Activated CD4-positive, alpha-beta T cell treated with anti-CD3 and anti-CD28 coated beads, Interleukin-2, amount 10 ng/mL, durations not matched to agents 24 days and 14 days (primary cell): ENCODE results near the gene ANKS1B. TPM values are rescaled to one million over a fixed set of nuclear protein-coding genes. Genes with fewer than 3 reads are reported as not detected.
A peak's percentile ranks its signal among the peaks of the same experiment; 100 is the strongest.

Source experiments
- DNase-seq: peaks from one replicate; pipeline ENCODE4 v3.0.0; 2022
- H3K27ac Mint-ChIP-seq: one replicate; pipeline ENCODE4 v1.8.0; 2022; ENCODE audit warnings: mild to moderate bottlenecking, mixed read lengths
- H3K27me3 Mint-ChIP-seq: one replicate; pipeline ENCODE4 v1.8.0; 2022; ENCODE audit warnings: mixed read lengths
- H3K36me3 Mint-ChIP-seq: one replicate; pipeline ENCODE4 v1.8.0; 2022; ENCODE audit warnings: low read depth, mild to moderate bottlenecking, mixed read lengths
- H3K4me1 Mint-ChIP-seq: one replicate; pipeline ENCODE4 v1.8.0; 2021; ENCODE audit warnings: mixed read lengths
- H3K4me3 Mint-ChIP-seq: one replicate; pipeline ENCODE4 v1.8.0; 2022; ENCODE audit warnings: mild to moderate bottlenecking, moderate library complexity, mixed read lengths
- H3K9me3 Mint-ChIP-seq: one replicate; pipeline ENCODE4 v1.8.0; 2021; ENCODE audit warnings: mixed read lengths
- intact Hi-C: fragments of 100-400 bp; cut with micrococcal nuclease; formaldehyde crosslinking; loops from one replicate; pipeline ENCODE4 v1.15.1; 2023
- total RNA-seq: library from RNA; stranded (reverse); gene quantifications from 2 replicates; pipeline ENCODE4 v1.2.3, GENCODE V29; 2022

The ANKS1B gene
- total RNA-seq, 1 donor from 2014 or later = 1.5 TPM

DNA sequence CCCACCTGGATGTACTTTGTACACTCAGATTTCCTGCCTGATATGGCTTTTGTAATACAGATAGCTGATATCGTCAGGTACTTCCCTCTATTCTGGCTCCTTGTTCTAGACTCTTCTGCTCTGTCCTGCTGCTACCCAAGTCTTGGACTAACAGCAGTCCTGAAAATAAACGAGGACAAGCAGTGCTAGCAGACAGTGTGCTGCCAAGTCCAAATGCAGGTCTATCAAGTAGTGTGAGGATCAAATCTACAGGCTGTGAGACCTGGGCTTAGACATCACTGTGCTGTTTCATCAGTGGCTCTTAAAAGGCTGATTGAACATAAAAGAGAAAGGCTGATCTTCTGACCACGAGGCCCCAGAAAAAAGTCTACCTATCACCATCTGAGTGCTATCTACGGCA lies 921.6 kb downstream of the ANKS1B start:
- Mint-ChIP-seq H3K27me3 (no peaks in the 10 kb centered on the region), H3K4me1 (no peaks in the 10 kb centered on the region), H3K9me3 (no peaks in the 10 kb centered on the region), H3K36me3 (no peaks in the 10 kb centered on the region), H3K4me3 (no peak overlapping the region), H3K27ac (no peak overlapping the region)
- DNase-seq = no peak
- intact Hi-C loops = no loop called here

DNA sequence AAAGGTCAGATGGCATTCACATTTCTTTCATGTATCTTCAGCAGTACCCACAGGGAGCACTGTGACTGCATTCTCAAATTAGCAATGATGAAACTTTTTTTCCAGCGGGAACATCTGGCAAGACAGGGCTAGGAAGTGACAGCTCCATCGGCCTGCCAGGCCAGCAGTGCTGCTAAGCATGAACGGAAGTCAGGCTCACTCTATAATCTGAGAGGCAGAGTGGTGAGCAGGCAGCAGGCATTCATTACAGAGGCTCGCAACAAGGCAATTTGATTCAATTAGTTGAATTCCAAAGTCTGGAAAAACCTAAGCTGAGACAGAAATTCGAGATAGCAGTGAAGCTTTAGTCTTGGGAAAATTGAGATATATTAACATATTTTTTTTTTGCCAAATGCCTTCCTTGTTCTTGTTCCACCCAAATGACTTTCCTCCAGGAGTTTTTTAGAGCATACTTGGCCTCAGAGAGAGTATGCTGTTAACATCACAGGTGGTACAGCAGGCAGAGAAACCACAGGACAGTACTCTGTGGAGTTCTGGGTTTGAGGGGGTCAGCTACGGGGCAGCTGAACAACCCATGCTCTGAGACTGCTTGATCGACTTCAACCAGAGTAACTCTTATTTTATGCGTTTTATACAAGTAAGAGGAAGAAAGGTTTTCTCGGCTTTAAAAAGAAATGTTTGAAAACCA lies 924.8 kb downstream of the ANKS1B start:
- no peaks in the 10 kb centered on the region for H3K27me3 Mint-ChIP-seq
- H3K27ac Mint-ChIP-seq = no peak overlapping the region
- no peak overlapping the region for H3K4me3 Mint-ChIP-seq
- intact Hi-C loops = no loop called here
- no peaks in the 10 kb centered on the region for H3K9me3 Mint-ChIP-seq
- no peaks in the 10 kb centered on the region for H3K36me3 Mint-ChIP-seq
- no peak for DNase-seq
- no peaks in the 10 kb centered on the region for H3K4me1 Mint-ChIP-seq

DNA sequence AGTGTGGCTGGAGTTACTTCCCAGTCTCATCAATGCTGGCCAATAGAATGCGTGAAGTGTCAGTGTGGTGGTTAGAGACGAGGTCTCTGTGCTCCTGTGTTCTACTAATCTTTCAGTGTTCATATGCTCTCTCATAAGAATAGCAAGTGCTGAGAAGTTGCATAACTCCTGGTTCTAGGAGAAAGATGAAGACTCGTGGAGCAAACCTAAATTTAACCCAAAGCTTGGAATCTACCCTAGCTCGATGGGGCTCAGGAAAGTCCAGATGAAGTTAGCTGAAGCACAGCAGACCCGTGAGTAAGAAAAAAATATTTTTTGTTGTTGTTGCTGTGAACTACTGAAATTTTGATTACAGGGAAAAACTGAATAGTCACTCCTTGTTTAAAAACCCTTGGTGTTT lies 927.1 kb downstream of the ANKS1B start:
- H3K27ac Mint-ChIP-seq = no peak overlapping the region
- intact Hi-C loops = no loop called here
- DNase-seq = no peak
- no peaks in the 10 kb centered on the region for H3K4me1 Mint-ChIP-seq
- no peak overlapping the region for H3K4me3 Mint-ChIP-seq
- no peaks in the 10 kb centered on the region for H3K36me3 Mint-ChIP-seq
- no peaks in the 10 kb centered on the region for H3K27me3 Mint-ChIP-seq
- H3K9me3 Mint-ChIP-seq = no peaks in the 10 kb centered on the region

DNA sequence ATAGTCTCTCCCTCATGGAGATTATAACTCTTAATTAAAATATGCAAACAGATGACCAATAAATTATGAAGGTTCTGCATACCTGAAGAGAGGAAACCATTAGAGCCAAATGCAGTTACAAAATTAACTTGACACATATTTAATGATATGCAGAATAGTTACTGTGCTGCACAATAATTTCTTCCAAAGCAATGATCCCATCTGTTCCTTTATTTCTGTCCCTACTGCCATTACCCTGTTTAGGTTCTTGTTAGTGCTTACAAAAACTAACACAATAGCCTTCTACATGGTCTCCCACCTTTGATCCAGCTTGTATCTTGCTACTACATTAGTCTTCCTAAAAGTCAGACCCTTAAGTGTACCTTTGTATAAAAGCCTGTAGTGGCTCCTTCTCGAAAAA lies 928.5 kb downstream of the ANKS1B start:
- no peak for DNase-seq
- no peak overlapping the region for H3K27ac Mint-ChIP-seq
- no peak overlapping the region for H3K4me3 Mint-ChIP-seq
- intact Hi-C loops = no loop called here
- no peaks in the 10 kb centered on the region for H3K4me1 Mint-ChIP-seq
- no peaks in the 10 kb centered on the region for H3K27me3 Mint-ChIP-seq
- H3K9me3 Mint-ChIP-seq = no peaks in the 10 kb centered on the region
- H3K36me3 Mint-ChIP-seq = no peaks in the 10 kb centered on the region

DNA sequence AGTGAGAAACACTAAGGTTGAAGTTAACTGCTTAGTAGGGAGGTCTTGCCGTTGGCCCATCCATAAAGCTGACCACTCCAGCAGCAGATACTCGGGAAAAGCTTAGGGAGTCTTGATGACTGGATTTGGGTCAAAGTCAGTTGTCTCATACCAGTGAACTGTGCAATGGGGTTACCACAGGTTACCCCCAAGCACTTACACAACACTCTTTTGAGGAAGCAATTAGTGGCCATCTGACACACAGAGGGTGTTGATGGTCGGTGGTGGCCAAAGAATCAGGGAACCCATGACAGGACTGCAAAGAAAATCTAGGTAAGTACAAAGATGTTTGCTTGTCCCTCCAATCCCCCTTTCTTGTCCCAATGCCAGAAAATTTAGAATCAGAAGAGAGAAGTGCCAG lies 929.4 kb downstream of the ANKS1B start:
- H3K4me3 Mint-ChIP-seq = no peak overlapping the region
- intact Hi-C loops = no loop called here
- no peaks in the 10 kb centered on the region for H3K4me1 Mint-ChIP-seq

DNA sequence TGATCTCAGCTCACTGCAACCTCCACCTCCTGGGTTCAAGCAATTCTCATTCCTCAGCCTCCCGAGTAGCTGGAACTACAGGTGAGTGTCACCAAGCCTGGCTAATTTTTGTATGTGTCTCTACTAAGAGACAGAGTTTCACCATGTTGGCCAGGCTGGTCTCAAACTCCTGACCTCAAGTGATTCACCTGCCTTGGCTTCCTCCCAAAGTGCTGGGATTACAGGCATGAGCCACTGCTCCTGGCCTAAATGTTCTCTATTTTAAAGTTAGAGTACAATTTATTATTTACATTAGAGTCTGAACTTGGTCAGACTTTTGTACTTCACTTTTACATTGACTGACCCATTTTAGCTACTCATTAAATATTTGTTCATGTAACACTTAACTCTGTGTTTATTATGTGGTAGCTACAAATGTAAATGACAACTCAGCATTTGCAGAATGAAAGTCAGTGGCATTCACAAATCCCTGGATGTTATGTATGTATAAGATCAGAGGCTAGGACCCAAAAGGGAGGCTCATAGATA lies 930.1 kb downstream of the ANKS1B start:
- Mint-ChIP-seq H3K9me3 (no peaks in the 10 kb centered on the region), H3K27me3 (no peaks in the 10 kb centered on the region), H3K36me3 (no peaks in the 10 kb centered on the region), H3K4me3 (no peak overlapping the region), H3K4me1 (no peaks in the 10 kb centered on the region), H3K27ac (no peak overlapping the region)
- no peak for DNase-seq
- intact Hi-C loops = no loop called here

More for the DNA sequence above, 929.4 kb downstream of the ANKS1B start:
- H3K27me3 Mint-ChIP-seq = no peaks in the 10 kb centered on the region
- no peak for DNase-seq
- H3K27ac Mint-ChIP-seq = no peak overlapping the region
- no peaks in the 10 kb centered on the region for H3K9me3 Mint-ChIP-seq
- no peaks in the 10 kb centered on the region for H3K36me3 Mint-ChIP-seq

DNA sequence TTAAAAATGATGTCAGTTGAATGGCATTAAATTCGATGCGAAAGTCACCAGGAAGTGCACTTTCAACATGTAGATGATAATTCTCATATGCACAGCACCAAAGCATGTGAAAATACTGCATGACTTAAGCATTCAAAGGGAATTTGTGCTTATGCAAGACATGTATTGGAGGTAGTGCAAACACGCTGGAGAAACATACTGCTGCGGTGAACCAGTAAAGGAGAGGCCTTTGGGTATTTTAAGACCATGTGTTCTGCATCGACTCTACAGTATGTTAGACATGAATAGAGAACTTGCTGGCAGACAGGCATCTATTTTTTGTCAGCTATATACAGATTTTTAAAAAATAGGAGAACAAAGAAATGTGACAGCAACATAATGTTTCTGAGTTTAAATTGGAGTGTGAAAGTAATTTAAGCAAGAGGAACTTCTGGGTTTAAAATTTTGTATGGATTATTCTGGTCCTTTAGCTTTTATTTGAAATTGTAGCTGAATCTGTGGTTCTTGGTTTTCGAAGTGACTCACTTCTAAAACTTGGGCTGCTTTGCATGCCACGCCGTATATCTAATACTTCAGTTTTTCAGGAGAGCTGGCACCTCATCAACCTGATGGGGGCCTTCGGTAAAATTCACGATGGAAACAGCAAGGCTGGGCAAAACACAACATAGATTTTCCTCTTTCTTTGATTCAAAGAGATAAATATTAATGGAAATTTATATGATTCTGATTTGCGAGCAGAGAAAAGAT lies 930.9 kb downstream of the ANKS1B start:
- no peak overlapping the region for H3K4me3 Mint-ChIP-seq
- H3K9me3 Mint-ChIP-seq = no peaks in the 10 kb centered on the region
- no peaks in the 10 kb centered on the region for H3K27me3 Mint-ChIP-seq
- no peak for DNase-seq
- no peak overlapping the region for H3K27ac Mint-ChIP-seq
- no peaks in the 10 kb centered on the region for H3K4me1 Mint-ChIP-seq
- intact Hi-C loops = no loop called here
- H3K36me3 Mint-ChIP-seq = no peaks in the 10 kb centered on the region

DNA sequence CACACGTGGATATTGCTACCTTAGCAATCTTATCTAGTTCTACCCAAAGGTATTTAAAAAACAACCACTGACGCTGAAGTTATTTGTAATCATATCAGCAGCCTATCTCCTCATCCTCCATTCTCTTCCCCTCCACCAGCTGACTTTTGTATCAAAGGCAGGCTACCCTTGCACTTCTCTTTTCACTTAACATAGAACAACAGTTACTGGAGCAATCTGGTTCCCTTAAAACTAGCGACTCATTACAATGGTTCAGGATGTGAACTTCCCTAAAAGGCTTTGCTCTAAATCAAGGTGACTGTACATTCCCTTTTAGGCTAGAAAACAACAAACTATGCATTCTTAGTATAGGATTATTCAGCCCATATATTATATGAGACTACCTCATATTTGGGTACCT lies 935.0 kb downstream of the ANKS1B start:
- Mint-ChIP-seq H3K27ac (no peak overlapping the region), H3K4me3 (no peak overlapping the region), H3K36me3 (no peaks in the 10 kb centered on the region), H3K4me1 (no peaks in the 10 kb centered on the region), H3K27me3 (no peaks in the 10 kb centered on the region), H3K9me3 (no peaks in the 10 kb centered on the region)
- DNase-seq = no peak
- intact Hi-C loops = no loop called here

DNA sequence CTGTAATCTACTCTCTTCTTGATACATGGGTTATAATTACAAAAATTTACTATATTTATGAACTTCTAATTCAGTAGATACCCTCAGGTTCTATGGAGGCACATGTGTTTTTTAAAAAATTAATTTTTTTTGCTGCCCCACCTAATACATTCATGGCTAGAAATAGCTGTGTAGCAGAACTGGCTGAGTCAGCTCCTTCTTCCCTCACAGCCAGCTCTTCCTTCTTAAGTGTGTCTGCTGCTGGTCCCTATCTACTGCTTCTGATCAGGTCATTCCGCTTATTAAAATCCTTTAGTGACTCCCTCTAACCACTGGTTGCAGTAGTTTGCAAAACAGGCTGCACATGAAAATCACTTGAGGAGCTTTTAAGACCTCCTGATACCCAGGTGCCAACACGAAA lies 939.6 kb downstream of the ANKS1B start:
- H3K27me3 Mint-ChIP-seq = no peaks in the 10 kb centered on the region
- no peaks in the 10 kb centered on the region for H3K4me1 Mint-ChIP-seq
- H3K4me3 Mint-ChIP-seq = no peak overlapping the region
- no peaks in the 10 kb centered on the region for H3K9me3 Mint-ChIP-seq
- intact Hi-C loops = no loop called here
- no peaks in the 10 kb centered on the region for H3K36me3 Mint-ChIP-seq
- H3K27ac Mint-ChIP-seq = no peak overlapping the region
- DNase-seq = no peak

DNA sequence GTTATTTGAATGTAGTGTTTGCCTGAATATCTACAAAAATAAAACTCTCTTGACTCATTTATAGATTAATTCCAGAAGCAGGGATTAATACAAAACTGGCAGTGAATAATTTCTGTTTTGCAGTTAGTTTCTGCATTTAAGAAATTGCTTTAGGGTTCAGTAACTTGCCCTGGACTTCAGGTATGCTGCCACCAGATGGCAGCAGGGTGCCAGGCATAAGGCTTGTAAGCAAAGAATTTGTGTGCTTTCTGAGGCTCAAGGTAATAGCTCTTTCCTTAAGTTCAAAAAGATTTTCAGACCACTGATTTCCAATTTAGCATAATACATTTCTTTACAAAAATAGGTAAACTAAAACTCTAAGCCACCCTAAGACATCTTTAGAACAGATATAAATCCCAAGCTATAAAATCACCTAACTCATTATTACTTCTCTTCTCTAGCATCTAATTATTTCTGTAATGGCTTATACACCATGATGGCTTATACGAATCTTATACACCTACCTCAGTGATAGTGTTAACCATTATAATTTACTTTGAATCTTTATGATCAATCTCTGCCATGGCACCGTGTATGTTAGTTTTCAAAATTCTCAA lies 941.3 kb downstream of the ANKS1B start:
- Mint-ChIP-seq H3K4me1 (no peaks in the 10 kb centered on the region), H3K4me3 (no peak overlapping the region), H3K36me3 (no peaks in the 10 kb centered on the region), H3K27ac (no peak overlapping the region), H3K27me3 (no peaks in the 10 kb centered on the region), H3K9me3 (no peaks in the 10 kb centered on the region)
- peak; percentile 82 for DNase-seq
- intact Hi-C loops = loop anchor here (1.0 to 5.0 kb wide), 3 partner anchors 576 to 1509 kb away; no protein-coding TSS in a partner anchor

DNA sequence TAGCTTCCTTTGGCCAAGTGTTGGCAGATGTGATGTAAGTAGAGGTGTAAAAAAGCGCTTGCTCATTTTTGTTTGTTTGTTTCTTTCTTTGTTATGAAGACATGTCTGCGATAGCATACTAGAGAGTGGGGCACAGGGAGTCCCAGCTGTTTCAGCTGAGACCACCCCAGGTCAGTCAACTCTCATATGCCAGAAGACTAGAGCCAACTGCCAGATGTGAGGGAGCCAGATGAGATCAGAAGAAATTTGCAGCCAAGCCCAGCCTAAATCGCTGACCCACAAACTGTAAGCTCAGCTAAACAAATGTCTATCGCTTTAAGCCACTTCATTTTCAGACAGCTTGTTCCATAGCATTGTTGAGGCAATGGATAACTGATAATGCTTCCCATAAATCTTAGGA lies 942.5 kb downstream of the ANKS1B start:
- DNase-seq = no peak
- no peaks in the 10 kb centered on the region for H3K4me1 Mint-ChIP-seq

DNA sequence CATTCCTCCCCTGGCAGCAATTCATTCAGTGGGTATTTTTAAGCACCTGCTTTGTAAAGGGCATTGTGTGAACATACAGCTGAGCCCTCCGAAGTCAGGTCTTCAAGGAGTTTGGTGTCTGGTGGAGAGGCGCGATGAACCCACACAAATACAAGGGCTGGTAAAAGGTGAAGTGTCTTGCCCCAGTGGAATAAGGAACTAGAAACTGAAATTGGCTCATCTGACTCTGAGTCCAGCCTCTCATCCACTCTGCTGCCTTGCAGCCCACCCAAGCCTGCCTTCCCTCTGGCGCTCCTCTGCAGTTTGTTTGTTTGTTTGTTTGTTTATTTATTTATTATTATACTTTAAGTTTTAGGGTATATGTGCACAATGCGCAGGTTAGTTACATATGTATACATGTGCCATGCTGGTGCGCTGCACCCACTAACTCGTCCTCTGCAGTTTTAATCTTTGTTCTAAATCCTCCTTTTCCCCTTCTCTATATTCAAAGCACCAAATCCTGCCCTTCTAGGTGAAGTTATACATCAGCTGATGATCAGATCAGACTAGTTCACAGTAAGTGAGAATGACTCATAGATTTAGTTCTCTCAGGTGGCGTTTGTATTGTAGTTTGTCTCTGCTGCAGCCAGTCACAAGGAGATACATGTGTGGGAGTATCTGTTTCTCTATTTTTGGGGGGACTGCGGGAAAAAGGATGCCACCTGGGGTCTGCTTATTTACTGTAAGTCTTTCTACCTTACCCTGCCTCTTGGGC lies 945.2 kb downstream of the ANKS1B start:
- no peak for DNase-seq
- Mint-ChIP-seq H3K4me3 (no peak overlapping the region), H3K27ac (no peak overlapping the region), H3K27me3 (no peaks in the 10 kb centered on the region), H3K4me1 (no peaks in the 10 kb centered on the region), H3K36me3 (no peaks in the 10 kb centered on the region), H3K9me3 (no peaks in the 10 kb centered on the region)
- intact Hi-C loops = loop anchor here (5.0 kb wide), 1 partner anchor 1513 kb away; no protein-coding TSS in a partner anchor

More for the DNA sequence above, 942.5 kb downstream of the ANKS1B start:
- Mint-ChIP-seq H3K9me3 (no peaks in the 10 kb centered on the region), H3K27me3 (no peaks in the 10 kb centered on the region), H3K27ac (no peak overlapping the region), H3K4me3 (no peak overlapping the region), H3K36me3 (no peaks in the 10 kb centered on the region)
- intact Hi-C loops = loop anchor here (2.0 to 5.0 kb wide), 2 partner anchors 727 to 1510 kb away; no protein-coding TSS in a partner anchor

DNA sequence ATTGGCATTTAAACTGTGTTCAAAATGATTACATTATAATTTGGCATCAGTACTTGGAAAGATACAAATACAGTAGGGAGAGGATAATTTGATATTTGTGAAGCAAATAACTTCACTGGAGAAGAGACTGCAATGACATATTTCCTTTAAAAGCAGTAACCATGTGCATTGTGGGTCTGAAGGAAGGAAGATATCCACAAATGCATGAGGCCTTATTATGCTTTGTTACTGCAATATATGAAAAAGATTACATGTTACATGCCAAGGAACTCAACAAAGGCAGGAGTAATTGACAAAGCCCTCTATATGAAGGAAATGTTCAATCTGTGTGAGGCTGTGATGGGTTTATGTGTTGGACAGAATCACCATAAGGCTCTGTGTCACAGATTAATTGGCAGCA lies 948.2 kb downstream of the ANKS1B start:
- Mint-ChIP-seq H3K9me3 (no peaks in the 10 kb centered on the region), H3K36me3 (no peaks in the 10 kb centered on the region), H3K4me1 (no peaks in the 10 kb centered on the region), H3K4me3 (no peak overlapping the region), H3K27me3 (no peaks in the 10 kb centered on the region), H3K27ac (no peak overlapping the region)
- no peak for DNase-seq
- intact Hi-C loops = no loop called here
